Loucy (cell line): Measurements from ENCODE around the gene LRRC46.

Experiments
- H2AFZ ChIP-seq: fragments of 200-600 bp; sonication (generic); 2 replicates; pipeline ENCODE4 v1.6.0; 2016; ENCODE audit warnings: antibody characterized with exemption, mild to moderate bottlenecking, low read length, moderate library complexity
- H3F3A ChIP-seq: fragments of 200-600 bp; 2 replicates; pipeline ENCODE4 v1.6.0; 2016; ENCODE audit warnings: antibody characterized with exemption, low read depth, mild to moderate bottlenecking
- H3K27me3 ChIP-seq: fragments of 200-600 bp; sonication (generic); 2 replicates; pipeline ENCODE4 v1.6.1; 2014; ENCODE audit warnings: low read length, mild to moderate bottlenecking; ENCODE audit not compliant: insufficient read depth, poor library complexity, severe bottlenecking
- H3K36me3 ChIP-seq: fragments of 200-600 bp; sonication (generic); 2 replicates; pipeline ENCODE4 v1.6.1; 2016; ENCODE audit warnings: low read length; ENCODE audit not compliant: insufficient read depth
- H3K4me1 ChIP-seq: fragments of 200-600 bp; sonication (generic); 2 replicates; pipeline ENCODE4 v1.5.1; 2014; ENCODE audit warnings: low read length, mild to moderate bottlenecking; ENCODE audit not compliant: insufficient read depth, poor library complexity, severe bottlenecking
- H3K4me2 ChIP-seq: fragments of 200-600 bp; sonication (generic); 2 replicates; pipeline ENCODE4 v1.6.0; 2014; ENCODE audit warnings: antibody characterized with exemption, low read length, low read depth, mild to moderate bottlenecking; ENCODE audit not compliant: poor library complexity, severe bottlenecking
- H3K4me3 ChIP-seq: fragments of 200-600 bp; sonication (generic); 2 replicates; pipeline ENCODE4 v1.5.1; 2014; ENCODE audit warnings: low read length, mild to moderate bottlenecking, mixed read lengths; ENCODE audit not compliant: poor library complexity, severe bottlenecking
- H3K79me2 ChIP-seq: fragments of 200-600 bp; sonication (generic); 2 replicates; pipeline ENCODE4 v1.6.1; 2014; ENCODE audit warnings: low read length; ENCODE audit not compliant: insufficient read depth
- H3K9ac ChIP-seq: fragments of 200-600 bp; sonication (generic); 2 replicates; pipeline ENCODE4 v1.6.0; 2014; ENCODE audit warnings: mild to moderate bottlenecking, low read depth, low read length, moderate library complexity; ENCODE audit not compliant: poor library complexity, severe bottlenecking
- H3K9me2 ChIP-seq: fragments of 200-600 bp; sonication (generic); replicated peaks from 2 replicates; pipeline ENCODE4 v1.6.1; 2016; ENCODE audit warnings: low read depth, low read length, mixed read lengths
- H3K9me3 ChIP-seq: fragments of 200-600 bp; sonication (generic); 2 replicates; pipeline ENCODE4 v1.6.1; 2014; ENCODE audit warnings: mild to moderate bottlenecking, antibody characterized with exemption, low read length, low read depth; ENCODE audit not compliant: insufficient read depth
- H4K20me1 ChIP-seq: fragments of 200-600 bp; sonication (generic); 2 replicates; pipeline ENCODE4 v1.6.0; 2014; ENCODE audit warnings: antibody characterized with exemption, low read length, mild to moderate bottlenecking; ENCODE audit not compliant: insufficient read depth, poor library complexity, severe bottlenecking
- CTCF ChIP-seq: fragments of 200-600 bp; sonication (generic); conservative IDR thresholded peaks from 2 replicates; pipeline ENCODE4 v1.5.1; 2014; ENCODE audit warnings: mild to moderate bottlenecking, antibody characterized with exemption, low read length
- EZH2phosphoT487 ChIP-seq: fragments of 200-600 bp; IDR thresholded peaks from 2 replicates; pipeline ENCODE4 v1.6.1; 2018; ENCODE audit warnings: antibody characterized with exemption, mild to moderate bottlenecking, moderate library complexity, borderline replicate concordance

LRRC46 gene

GRCh38 chr17:47864791-47865216 is 33.3 kb downstream of the LRRC46 start:
- Histone ChIP-seq H4K20me1 (no peaks in the 10 kb centered on the region), H3K9me3 (no peaks in the 10 kb centered on the region), H3F3A (no peaks in the 10 kb centered on the region), H3K36me3 (no peaks in the 10 kb centered on the region), H3K79me2 (no peaks in the 10 kb centered on the region), H3K4me1 (no peaks in the 10 kb centered on the region), H3K4me2 (no peak overlapping the region), H3K9ac (no peak overlapping the region), H3K4me3 (no peak overlapping the region), H3K9me2 (no peaks in the 10 kb centered on the region), H2AFZ (no peak overlapping the region), H3K27me3 (no peaks in the 10 kb centered on the region)
- TF ChIP-seq CTCF (no peak), EZH2phosphoT487 (no peak)

DNA sequence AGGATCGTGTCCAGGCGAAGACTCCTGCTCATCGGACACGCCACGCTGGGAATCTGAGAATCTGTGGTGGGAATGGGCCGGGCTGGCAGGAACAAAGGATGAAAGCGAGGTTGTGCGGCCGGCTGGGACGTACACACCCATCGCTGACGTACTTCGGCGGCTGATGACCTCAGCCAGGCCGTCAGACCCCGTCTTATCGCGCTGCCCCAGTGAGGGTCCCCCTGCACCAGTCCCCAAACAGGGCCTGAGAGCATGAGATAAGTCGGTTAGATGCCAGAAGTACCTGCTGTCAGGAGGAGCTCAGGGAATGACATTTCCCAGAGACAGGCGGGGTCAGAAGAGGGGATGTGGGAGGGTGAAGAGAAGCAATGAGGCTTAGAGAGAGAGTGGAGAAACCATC is 35.5 kb downstream of the LRRC46 start:
- Histone ChIP-seq H3K4me2 (no peak overlapping the region), H3K9me2 (no peaks in the 10 kb centered on the region), H3K36me3 (no peaks in the 10 kb centered on the region), H3K4me3 (no peak overlapping the region), H3K4me1 (no peaks in the 10 kb centered on the region), H3K9ac (no peak overlapping the region), H3K27me3 (no peaks in the 10 kb centered on the region), H3F3A (no peaks in the 10 kb centered on the region), H3K79me2 (no peaks in the 10 kb centered on the region), H3K9me3 (no peaks in the 10 kb centered on the region), H2AFZ (no peak overlapping the region), H4K20me1 (no peaks in the 10 kb centered on the region)
- no peak for TF ChIP-seq EZH2phosphoT487
- no peak for TF ChIP-seq CTCF

DNA sequence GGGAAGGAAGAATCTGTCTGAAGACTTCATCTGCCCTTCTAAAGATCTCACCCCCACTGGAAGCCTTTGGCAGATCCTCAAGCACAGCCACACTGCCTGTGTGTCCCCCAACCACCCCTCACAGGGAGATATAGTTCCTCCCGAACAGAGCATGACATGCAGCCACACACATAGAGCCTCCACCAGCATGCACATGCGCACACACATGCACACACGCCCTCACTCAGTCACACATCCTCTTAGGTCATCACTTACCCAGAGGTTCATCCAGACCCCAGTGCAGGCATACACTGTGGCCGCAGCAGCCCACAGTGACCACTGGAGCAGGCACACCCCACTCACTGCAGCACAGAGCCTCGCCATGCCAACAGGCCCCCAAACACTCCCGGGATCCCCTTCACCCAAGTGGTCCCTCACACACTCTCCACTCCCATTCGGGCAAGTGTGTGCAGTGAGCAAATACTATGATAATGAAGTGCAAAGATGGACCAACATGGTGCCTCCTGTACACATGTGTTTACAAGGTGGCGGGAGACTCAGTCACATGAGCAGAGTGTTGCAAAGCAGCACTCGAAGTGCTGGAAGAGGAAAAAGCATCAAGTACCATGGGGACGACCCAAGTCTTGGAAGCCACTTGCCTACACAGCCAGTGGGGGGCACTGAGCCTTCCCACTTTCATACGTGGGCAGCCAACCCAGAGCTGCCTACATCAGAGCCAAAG is 36.5 kb downstream of the LRRC46 start:
- no peaks in the 10 kb centered on the region for H3F3A ChIP-seq
- H3K9me3 ChIP-seq = no peaks in the 10 kb centered on the region
- H3K79me2 ChIP-seq = no peaks in the 10 kb centered on the region
- H3K4me1 ChIP-seq = no peaks in the 10 kb centered on the region
- no peak overlapping the region for H3K9ac ChIP-seq
- TF ChIP-seq EZH2phosphoT487 = no peak
- no peak for TF ChIP-seq CTCF
- H2AFZ ChIP-seq = no peak overlapping the region
- H3K36me3 ChIP-seq = no peaks in the 10 kb centered on the region
- H3K4me2 ChIP-seq = no peak overlapping the region
- no peaks in the 10 kb centered on the region for H3K27me3 ChIP-seq
- no peaks in the 10 kb centered on the region for H3K9me2 ChIP-seq
- no peak overlapping the region for H3K4me3 ChIP-seq
- no peaks in the 10 kb centered on the region for H4K20me1 ChIP-seq
